Caco-2 (cell line): ENCODE results near the gene ABCA6. TPM values are rescaled to one million over a fixed set of nuclear protein-coding genes. Genes with fewer than 3 reads are reported as not detected.

Experiments
- BruUV-seq: library from RNA; stranded (reverse); fragments of 400-500 nt; replicated peaks from 2 replicates; lab custom pipeline; 2021; lab: Mats Ljungman, UMichigan
- CTCF ChIA-PET: fragments of 300-600 bp; sonication (Branson Sonifier 250); formaldehyde crosslinking; loops from one replicate; lab custom pipeline; 2022; ENCODE audit warnings: antibody characterized with exemption; lab: Charles Lee
- POLR2A ChIA-PET: fragments of 300-600 bp; sonication (Branson Sonifier 250); formaldehyde crosslinking; loops from one replicate; lab custom pipeline; 2022; ENCODE audit warnings: antibody characterized with exemption; lab: Charles Lee
- DNase-seq, 2 experiments: peaks; one replicate each; pipeline versions ENCODE4 v3.0.0 to v3.0.0-alpha.2; 2020 to 2022
- H3K27me3 ChIP-seq: replicated peaks from 2 replicates; pipeline ENCODE4 v1.6.0; 2011; ENCODE audit warnings: low read length; ENCODE audit not compliant: control insufficient read depth, insufficient read depth
- H3K36me3 ChIP-seq: 2 replicates; pipeline ENCODE4 v1.5.1; 2011; ENCODE audit warnings: low read length; ENCODE audit not compliant: control insufficient read depth, insufficient read depth
- H3K4me1 ChIP-seq: fragments of 250-450 bp; sonication (Bioruptor Pico); 2 replicates; pipeline ENCODE4 v1.5.1; 2020; ENCODE audit warnings: mild to moderate bottlenecking
- H3K4me3 ChIP-seq: 2 replicates; pipeline ENCODE4 v1.5.1; 2011; ENCODE audit warnings: low read depth, mild to moderate bottlenecking, control low read depth, low read length
- H3K9me3 ChIP-seq: fragments of 250-450 bp; sonication (Bioruptor Pico); 2 replicates; pipeline ENCODE4 v1.5.1; 2020; ENCODE audit warnings: mild to moderate bottlenecking, moderate library complexity
- H3K27ac Mint-ChIP-seq: one replicate; pipeline ENCODE4 v1.8.0; 2022; ENCODE audit warnings: mixed read lengths; ENCODE audit not compliant: unreplicated experiment
- H3K27me3 Mint-ChIP-seq: one replicate; pipeline ENCODE4 v1.8.0; 2022; ENCODE audit warnings: mixed read lengths; ENCODE audit not compliant: insufficient read depth, unreplicated experiment
- H3K36me3 Mint-ChIP-seq: one replicate; pipeline ENCODE4 v1.8.0; 2022; ENCODE audit warnings: mild to moderate bottlenecking, mixed read lengths; ENCODE audit not compliant: insufficient read depth, unreplicated experiment
- H3K4me1 Mint-ChIP-seq: one replicate; pipeline ENCODE4 v1.8.0; 2022; ENCODE audit warnings: low read depth, mixed read lengths; ENCODE audit not compliant: unreplicated experiment
- H3K4me3 Mint-ChIP-seq: one replicate; pipeline ENCODE4 v1.8.0; 2022; ENCODE audit warnings: mild to moderate bottlenecking, moderate library complexity, mixed read lengths; ENCODE audit not compliant: unreplicated experiment
- H3K9me3 Mint-ChIP-seq: one replicate; pipeline ENCODE4 v1.8.0; 2022; ENCODE audit warnings: mixed read lengths; ENCODE audit not compliant: unreplicated experiment
- CTCF ChIP-seq, 2 experiments: fragments of 200-600 bp in 1 of 2; IDR thresholded peaks; 1 replicate in 1 of 2; 2 replicates in 1 of 2; pipeline versions ENCODE4 v1.5.1 to v1.8.0; 2011 to 2022; ENCODE audit warnings: antibody characterized with exemption in 1 of 2, control low read depth in 1 of 2, inconsistent platforms in 1 of 2, low read depth in 1 of 2, low read length in 1 of 2, mild to moderate bottlenecking in 1 of 2, moderate library complexity in 1 of 2; ENCODE audit not compliant: insufficient read depth in 1 of 2, severe bottlenecking in 1 of 2, unreplicated experiment in 1 of 2
- intact Hi-C: fragments of 100-400 bp; cut with micrococcal nuclease; formaldehyde crosslinking; loops from one replicate; pipeline ENCODE4 v1.10.0; 2022; ENCODE audit not compliant: unreplicated experiment
- total RNA-seq: library from RNA; stranded (reverse); gene quantifications from 2 replicates; pipeline ENCODE4 v1.2.3, GENCODE V29; 2022

Gene ABCA6
- total RNA-seq, 1 experiment from 2014 or later = 1.8 TPM

- no peaks in the 10 kb centered on the region for H3K27me3 Mint-ChIP-seq
- no TSS peak for BruUV-seq
- peaks cover 26% of the 10 kb centered on the region for H3K9me3 Mint-ChIP-seq
Observed at GRCh38 chr17:69044371-69044770, 97.3 kb downstream of the ABCA6 start.

GRCh38 chr17:69043098-69043734 is 98.5 kb downstream of the ABCA6 start:
- intact Hi-C loops = no loop called here
- H3K27ac Mint-ChIP-seq = no peak overlapping the region
- DNase-seq = no peak
- peaks cover 30% of the 10 kb centered on the region for H3K4me1 ChIP-seq
- H3K36me3 Mint-ChIP-seq = peaks cover 8% of the 10 kb centered on the region
- H3K36me3 ChIP-seq = no peaks in the 10 kb centered on the region
- peaks cover 16% of the 10 kb centered on the region for H3K4me1 Mint-ChIP-seq
- H3K4me3 ChIP-seq = no peak overlapping the region
- no TSS peak for BruUV-seq
- peaks cover 28% of the 10 kb centered on the region for H3K9me3 ChIP-seq
- H3K9me3 Mint-ChIP-seq = peaks cover 34% of the 10 kb centered on the region
- no peaks in the 10 kb centered on the region for H3K27me3 Mint-ChIP-seq
- no peak for TF ChIP-seq CTCF (IDR thresholded peaks at IDR 0.05; ENCODE audit: insufficient read depth in 1 of 2, low read depth in 1 of 2, low read length in 1 of 2, severe bottlenecking in 1 of 2, unreplicated experiment in 1 of 2)
- no peaks in the 10 kb centered on the region for H3K27me3 ChIP-seq
- POLR2A ChIA-PET = no interaction called here
- no peak overlapping the region for H3K4me3 Mint-ChIP-seq
- CTCF ChIA-PET = interaction anchor here (0.9 kb wide), 1 partner anchor 13 kb away, joined by 3 read pairs; no protein-coding TSS in a partner anchor

More at GRCh38 chr17:69044371-69044770, 97.3 kb downstream of the ABCA6 start:
- peaks cover 42% of the 10 kb centered on the region for H3K4me1 ChIP-seq
- no peak for TF ChIP-seq CTCF (IDR thresholded peaks at IDR 0.05; ENCODE audit: insufficient read depth in 1 of 2, low read depth in 1 of 2, low read length in 1 of 2, severe bottlenecking in 1 of 2, unreplicated experiment in 1 of 2)
- H3K4me1 Mint-ChIP-seq = peaks cover 16% of the 10 kb centered on the region
- DNase-seq = no peak
- H3K4me3 Mint-ChIP-seq = no peak overlapping the region
- intact Hi-C loops = no loop called here
- no peaks in the 10 kb centered on the region for H3K27me3 ChIP-seq
- H3K36me3 Mint-ChIP-seq = peaks cover 8% of the 10 kb centered on the region
- POLR2A ChIA-PET = no interaction called here
- H3K4me3 ChIP-seq = no peak overlapping the region
- no peaks in the 10 kb centered on the region for H3K36me3 ChIP-seq
- CTCF ChIA-PET = no interaction called here
- H3K9me3 ChIP-seq = peaks cover 40% of the 10 kb centered on the region
- no peak overlapping the region for H3K27ac Mint-ChIP-seq

- intact Hi-C loops = no loop called here
- TF ChIP-seq CTCF (IDR thresholded peaks at IDR 0.05; ENCODE audit: insufficient read depth in 1 of 2, low read depth in 1 of 2, low read length in 1 of 2, severe bottlenecking in 1 of 2, unreplicated experiment in 1 of 2) = no peak
Observed at GRCh38 chr17:69042308-69042707, 99.4 kb downstream of the ABCA6 start.

More at GRCh38 chr17:69042308-69042707, 99.4 kb downstream of the ABCA6 start:
- Histone ChIP-seq H3K4me3 (no peak overlapping the region), H3K9me3 (peaks cover 23% of the 10 kb centered on the region), H3K4me1 (peaks cover 23% of the 10 kb centered on the region), H3K36me3 (no peaks in the 10 kb centered on the region), H3K27me3 (no peaks in the 10 kb centered on the region)
- ChIA-PET POLR2A (no interaction called here), CTCF (no interaction called here)
- peaks cover 9% of the 10 kb centered on the region for H3K4me1 Mint-ChIP-seq
- no peaks in the 10 kb centered on the region for H3K27me3 Mint-ChIP-seq
- peaks cover 41% of the 10 kb centered on the region for H3K9me3 Mint-ChIP-seq
- no peak overlapping the region for H3K4me3 Mint-ChIP-seq
- H3K36me3 Mint-ChIP-seq = peaks cover 3% of the 10 kb centered on the region
- no TSS peak for BruUV-seq
- DNase-seq = no peak
- H3K27ac Mint-ChIP-seq = peak overlapping the region; percentile 66
